GM12891 (cell line): Measurements from ENCODE around the gene COQ5.

ENCODE experiments used
- PAX5 ChIP-seq: IDR thresholded peaks from 2 replicates; pipeline ENCODE4 v1.6.1; 2011; ENCODE audit warnings: low read length, moderate library complexity, mild to moderate bottlenecking; ENCODE audit not compliant: insufficient read depth, severe bottlenecking
- POLR2A ChIP-seq: IDR thresholded peaks from 2 replicates; pipeline ENCODE4 v1.6.1; 2011; ENCODE audit warnings: low read depth, low read length, control low read depth
- POLR2AphosphoS5 ChIP-seq: IDR thresholded peaks from 2 replicates; pipeline ENCODE4 v1.6.1; 2011; ENCODE audit warnings: low read depth, low read length, control low read depth
- POU2F2 ChIP-seq: IDR thresholded peaks from 2 replicates; pipeline ENCODE4 v1.6.1; 2011; ENCODE audit warnings: low read depth, mild to moderate bottlenecking, control low read depth, low read length, moderate library complexity
- SPI1 ChIP-seq: IDR thresholded peaks from 2 replicates; pipeline ENCODE4 v1.6.1; 2011; ENCODE audit warnings: low read depth, low read length, control low read depth
- TAF1 ChIP-seq: IDR thresholded peaks from 2 replicates; pipeline ENCODE4 v1.6.1; 2011; ENCODE audit warnings: low read depth, low read length, control low read depth

DNA sequence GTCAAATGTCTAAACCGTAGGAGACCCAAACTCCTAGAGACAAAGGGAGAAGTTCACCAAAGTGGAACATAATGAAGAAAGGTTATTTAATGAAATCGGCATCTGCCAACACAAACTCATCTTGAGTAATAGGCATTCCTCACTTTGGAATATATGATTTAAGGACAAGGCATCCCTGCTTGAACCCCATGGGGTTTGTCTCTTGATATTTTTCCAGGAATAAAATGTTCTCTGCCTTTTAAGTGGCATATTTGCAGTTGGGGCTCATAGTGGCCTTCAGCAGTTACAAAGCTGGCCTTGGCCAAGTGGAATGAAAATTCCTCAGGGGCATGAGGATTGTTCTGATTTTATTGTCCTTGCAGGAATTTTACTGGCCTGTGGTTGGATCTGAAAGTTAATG, 45.1 kb upstream of the COQ5 start:
- TF ChIP-seq POLR2AphosphoS5 (no peak), POLR2A (no peak), SPI1 (no peak), TAF1 (no peak), POU2F2 (no peak), PAX5 (no peak)
